ENCODE measurements around the gene IQCK. TPM values are rescaled to one million over a fixed set of nuclear protein-coding genes. Genes with fewer than 3 reads are reported as not detected.
A peak's percentile ranks its signal among the peaks of the same experiment; 100 is the strongest.

Gene IQCK
- total RNA-seq, 3 donors from 2014 or later = 25.9 to 63.8 (median 34.7) TPM

- DNase-seq (ENCODE audit: low spot score in 2 of 2) = no peak
- no peak overlapping the region for H3K27ac ChIP-seq
- intact Hi-C loops (cut with DNase I; ENCODE audit: low total_unique reads) = loop anchor here (10.0 kb wide), 2 partner anchors 167 to 287 kb away; partner anchors contain the start of genes IQCK and KNOP1
- H3K9me3 ChIP-seq = no peaks in the 10 kb centered on the region
- no peaks in the 10 kb centered on the region for H3K4me1 ChIP-seq
- peak overlapping the region in 1 of 3 donors; percentile 92 for H3K4me3 ChIP-seq
- TF ChIP-seq CTCF (IDR thresholded peaks at IDR 0.05) (no peak), POLR2AphosphoS5 (IDR thresholded peaks at IDR 0.05) (no peak), POLR2A (IDR thresholded peaks at IDR 0.05) (no peak)
- no peaks in the 10 kb centered on the region for H3K27me3 ChIP-seq
- H3K36me3 ChIP-seq = no peaks in the 10 kb centered on the region
Measured at GRCh38 chr16:19881783-19882182, 163.7 kb downstream of the IQCK start.

GRCh38 chr16:19882186-19882585, 164.1 kb downstream of the IQCK start:
- Histone ChIP-seq H3K9me3 (no peaks in the 10 kb centered on the region), H3K36me3 (no peaks in the 10 kb centered on the region), H3K27ac (peak overlapping the region; percentile 79 to 80), H3K27me3 (no peaks in the 10 kb centered on the region), H3K4me3 (peak overlapping the region; percentile 77 to 92 (median 82)), H3K4me1 (no peaks in the 10 kb centered on the region)
- no peak for DNase-seq (ENCODE audit: low spot score in 2 of 2)
- intact Hi-C loops (cut with DNase I; ENCODE audit: low total_unique reads) = loop anchor here (10.0 kb wide), 2 partner anchors 167 to 287 kb away; partner anchors contain the start of genes IQCK and KNOP1
- TF ChIP-seq POLR2AphosphoS5 (IDR thresholded peaks at IDR 0.05) = no peak
- TF ChIP-seq POLR2A (IDR thresholded peaks at IDR 0.05) = no peak
- no peak for TF ChIP-seq CTCF (IDR thresholded peaks at IDR 0.05)

- no peak for DNase-seq (ENCODE audit: low spot score in 2 of 2)
- Histone ChIP-seq H3K27me3 (no peaks in the 10 kb centered on the region), H3K9me3 (no peaks in the 10 kb centered on the region), H3K4me1 (no peaks in the 10 kb centered on the region), H3K36me3 (no peaks in the 10 kb centered on the region), H3K27ac (peak overlapping the region; percentile 79 to 80), H3K4me3 (peak overlapping the region; percentile 77 to 92 (median 82))
- TF ChIP-seq CTCF (IDR thresholded peaks at IDR 0.05) (no peak), POLR2AphosphoS5 (IDR thresholded peaks at IDR 0.05) (no peak), POLR2A (IDR thresholded peaks at IDR 0.05) (no peak)
- intact Hi-C loops (cut with DNase I; ENCODE audit: low total_unique reads) = loop anchor here (10.0 kb wide), 2 partner anchors 168 to 288 kb away; partner anchors contain the start of genes IQCK and KNOP1
Measured at GRCh38 chr16:19882646-19883045, 164.6 kb downstream of the IQCK start.

- H3K4me3 ChIP-seq = peak overlapping the region; percentile 77 to 92 (median 82)
- H3K4me1 ChIP-seq = no peaks in the 10 kb centered on the region
- no peaks in the 10 kb centered on the region for H3K27me3 ChIP-seq
- H3K27ac ChIP-seq = peak overlapping the region; percentile 79 to 80
- no peaks in the 10 kb centered on the region for H3K36me3 ChIP-seq
- no peaks in the 10 kb centered on the region for H3K9me3 ChIP-seq
- no peak for DNase-seq (ENCODE audit: low spot score in 2 of 2)
- intact Hi-C loops (cut with DNase I; ENCODE audit: low total_unique reads) = loop anchor here (10.0 kb wide), 2 partner anchors 169 to 289 kb away; partner anchors contain the start of genes IQCK and KNOP1
- TF ChIP-seq CTCF (IDR thresholded peaks at IDR 0.05) (no peak), POLR2AphosphoS5 (IDR thresholded peaks at IDR 0.05) (no peak), POLR2A (IDR thresholded peaks at IDR 0.05) (no peak)
Measured at GRCh38 chr16:19883296-19883965, 165.4 kb downstream of the IQCK start.

GRCh38 chr16:19883966-19884485, 166.0 kb downstream of the IQCK start:
- H3K4me1 ChIP-seq = no peaks in the 10 kb centered on the region
- peak in 1 of 2 donors; percentile 28 for DNase-seq (ENCODE audit: low spot score in 2 of 2)
- no peaks in the 10 kb centered on the region for H3K36me3 ChIP-seq
- intact Hi-C loops (cut with DNase I; ENCODE audit: low total_unique reads) = loop anchor here (10.0 kb wide), 2 partner anchors 169 to 289 kb away; partner anchors contain the start of genes IQCK and KNOP1
- no peaks in the 10 kb centered on the region for H3K27me3 ChIP-seq
- TF ChIP-seq POLR2A (IDR thresholded peaks at IDR 0.05) (no peak), POLR2AphosphoS5 (IDR thresholded peaks at IDR 0.05) (no peak), CTCF (IDR thresholded peaks at IDR 0.05) (no peak)
- peak overlapping the region; percentile 79 to 80 for H3K27ac ChIP-seq
- peak overlapping the region; percentile 77 to 92 (median 82) for H3K4me3 ChIP-seq
- no peaks in the 10 kb centered on the region for H3K9me3 ChIP-seq

Data from breast epithelium (tissue), 4 donors.